H1 (cell line): ENCODE measurements around the gene PCDHB6. TPM values are rescaled to one million over a fixed set of nuclear protein-coding genes. Genes with fewer than 3 reads are reported as not detected.

Experiments
- CHD1 ChIP-seq: IDR thresholded peaks from 2 replicates; pipeline ENCODE4 v1.6.1; 2012; ENCODE audit warnings: low read depth, low read length, improper control_type of control experiment
- CHD2 ChIP-seq: IDR thresholded peaks from 2 replicates; pipeline ENCODE4 v1.6.1; 2012; ENCODE audit warnings: low read length, improper control_type of control experiment
- KDM1A ChIP-seq: fragments of 200-600, 300-600 bp; sonication (generic); IDR thresholded peaks from 2 replicates; pipeline ENCODE4 v1.7.1; 2016; ENCODE audit warnings: mild to moderate bottlenecking, low read length, borderline replicate concordance
- KDM4A ChIP-seq: IDR thresholded peaks from one replicate; pipeline ENCODE4 v1.7.1; 2012; ENCODE audit warnings: low read depth, mild to moderate bottlenecking, moderate library complexity, low read length, inconsistent platforms; ENCODE audit not compliant: severe bottlenecking
- MAFK ChIP-seq: IDR thresholded peaks from 2 replicates; pipeline ENCODE4 v1.6.1; 2012; ENCODE audit warnings: low read depth, mild to moderate bottlenecking, improper control_type of control experiment, low read length
- SUZ12 ChIP-seq: fragments of 200-600 bp; sonication (generic); IDR thresholded peaks from 2 replicates; pipeline ENCODE4 v1.6.1; 2012; ENCODE audit warnings: mild to moderate bottlenecking, inconsistent platforms, low read length, moderate library complexity, mixed read lengths
- TAF1 ChIP-seq: IDR thresholded peaks from 2 replicates; pipeline ENCODE4 v1.6.1; 2011; ENCODE audit warnings: mild to moderate bottlenecking, low read depth, low read length
- polyA plus RNA-seq, 7 experiments: library from polyadenylated mRNA; depleted of rRNA in 3 of 7; stranded (reverse) in 5 of 7; unstranded in 2 of 7; fragments of >200 nt in 5 of 7; fragments of 200-250 nt in 2 of 7; gene quantifications; 1 replicate in 5 of 7; 2 replicates in 1 of 7; 4 replicates in 1 of 7; pipeline versions ENCODE4 v1.2.1 to v1.2.3, GENCODE V29; 2011 to 2013; ENCODE audit warnings: missing spikeins in 2 of 7, mixed read lengths in 2 of 7
- total RNA-seq: library from RNA; stranded (reverse); fragmentation: NEBNext Ultra II Directional; extraction: Animal tissue kit (Norgen Biotek cat#: 25700); gene quantifications from 2 replicates; pipeline ENCODE4 v1.2.1, GENCODE V29; 2021
- TF ChIP-seq, protein P1 (sequence below): IDR thresholded peaks from 2 replicates; pipeline ENCODE4 v1.6.1; 2012; ENCODE audit warnings: low read length, inconsistent platforms
- TF ChIP-seq, protein P2 (sequence below): IDR thresholded peaks from 2 replicates; pipeline ENCODE4 v1.6.1; 2011; ENCODE audit warnings: low read depth, mild to moderate bottlenecking, low read length; ENCODE audit not compliant: insufficient read depth

Gene PCDHB6
- total and polyA plus RNA-seq, 2 of the 8 experiments (the other 6 are each of a cell fraction or from before 2014, with no cell fraction given), result 0.28 to 0.29 TPM

DNA sequence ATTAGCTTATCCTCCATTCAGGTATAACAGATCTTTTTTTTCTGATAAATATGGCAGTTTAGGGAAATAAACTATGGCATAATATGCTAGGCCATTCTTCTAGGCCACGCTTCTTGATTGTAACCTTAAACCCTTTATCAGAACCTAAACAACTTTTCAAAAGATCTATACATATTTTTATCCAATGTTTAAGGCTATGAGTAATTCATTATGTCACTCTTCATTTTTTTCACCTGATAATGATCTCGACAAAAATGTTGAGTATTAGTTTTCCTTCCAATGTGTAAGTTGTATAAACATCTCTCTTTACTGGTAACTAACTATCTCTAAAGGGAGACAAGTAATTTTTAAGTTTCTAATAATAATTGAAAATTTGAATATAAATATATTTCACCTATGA, 30.6 kb upstream of the PCDHB6 start (continued):
- TF ChIP-seq KDM1A (no peak), MAFK (no peak), KDM4A (no peak), CHD2 (no peak), SUZ12 (no peak), TAF1 (no peak), CHD1 (no peak)
- TF ChIP-seq, protein P1, sequence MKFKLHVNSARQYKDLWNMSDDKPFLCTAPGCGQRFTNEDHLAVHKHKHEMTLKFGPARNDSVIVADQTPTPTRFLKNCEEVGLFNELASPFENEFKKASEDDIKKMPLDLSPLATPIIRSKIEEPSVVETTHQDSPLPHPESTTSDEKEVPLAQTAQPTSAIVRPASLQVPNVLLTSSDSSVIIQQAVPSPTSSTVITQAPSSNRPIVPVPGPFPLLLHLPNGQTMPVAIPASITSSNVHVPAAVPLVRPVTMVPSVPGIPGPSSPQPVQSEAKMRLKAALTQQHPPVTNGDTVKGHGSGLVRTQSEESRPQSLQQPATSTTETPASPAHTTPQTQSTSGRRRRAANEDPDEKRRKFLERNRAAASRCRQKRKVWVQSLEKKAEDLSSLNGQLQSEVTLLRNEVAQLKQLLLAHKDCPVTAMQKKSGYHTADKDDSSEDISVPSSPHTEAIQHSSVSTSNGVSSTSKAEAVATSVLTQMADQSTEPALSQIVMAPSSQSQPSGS, result no peak
- TF ChIP-seq, protein P2, sequence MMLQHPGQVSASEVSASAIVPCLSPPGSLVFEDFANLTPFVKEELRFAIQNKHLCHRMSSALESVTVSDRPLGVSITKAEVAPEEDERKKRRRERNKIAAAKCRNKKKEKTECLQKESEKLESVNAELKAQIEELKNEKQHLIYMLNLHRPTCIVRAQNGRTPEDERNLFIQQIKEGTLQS, result no peak
